PC-3 (cell line): ENCODE measurements around the gene MYH11.

ENCODE experiments used
- EZH2 ChIP-seq: fragments of 300-600 bp; sonication (generic); IDR thresholded peaks from one replicate; pipeline ENCODE4 v1.6.1; 2017; ENCODE audit warnings: antibody characterized with exemption, mild to moderate bottlenecking, low read length; ENCODE audit not compliant: unreplicated experiment
- TF ChIP-seq, protein P1 (sequence below): fragments of 300-600 bp; sonication (generic); conservative IDR thresholded peaks from 2 replicates; pipeline ENCODE4 v1.5.1; 2017; ENCODE audit warnings: antibody characterized with exemption, low read depth, mild to moderate bottlenecking, low read length

DNA sequence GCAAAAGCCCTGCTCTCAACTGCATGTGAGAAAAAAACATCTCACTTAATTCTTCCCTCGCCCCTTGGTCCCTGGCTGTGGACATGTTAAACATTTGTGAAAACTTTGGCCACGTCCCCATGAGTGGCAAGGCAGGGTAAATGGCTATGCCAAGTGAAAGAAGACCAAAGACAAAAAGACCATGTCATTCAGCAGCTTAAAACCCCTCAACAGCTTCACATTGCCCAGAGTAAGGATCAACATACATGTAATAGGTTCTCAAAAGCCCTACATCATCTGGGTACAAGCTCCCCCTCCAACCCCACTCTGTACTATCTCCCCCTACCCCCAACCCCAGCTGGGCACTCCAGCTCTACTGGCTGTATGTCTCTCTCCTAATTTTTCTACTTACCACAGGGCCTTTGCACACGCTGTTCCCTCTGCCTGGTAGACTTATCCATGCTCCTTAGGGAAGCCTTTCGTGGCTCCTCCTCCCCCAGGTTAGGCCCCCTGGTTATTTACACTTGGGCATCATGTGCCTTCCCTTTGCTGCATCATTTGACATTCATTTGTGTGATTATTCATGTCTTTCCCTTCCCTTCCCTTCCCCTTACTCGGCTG, 131.1 kb downstream of the MYH11 start:
- TF ChIP-seq, protein P1, sequence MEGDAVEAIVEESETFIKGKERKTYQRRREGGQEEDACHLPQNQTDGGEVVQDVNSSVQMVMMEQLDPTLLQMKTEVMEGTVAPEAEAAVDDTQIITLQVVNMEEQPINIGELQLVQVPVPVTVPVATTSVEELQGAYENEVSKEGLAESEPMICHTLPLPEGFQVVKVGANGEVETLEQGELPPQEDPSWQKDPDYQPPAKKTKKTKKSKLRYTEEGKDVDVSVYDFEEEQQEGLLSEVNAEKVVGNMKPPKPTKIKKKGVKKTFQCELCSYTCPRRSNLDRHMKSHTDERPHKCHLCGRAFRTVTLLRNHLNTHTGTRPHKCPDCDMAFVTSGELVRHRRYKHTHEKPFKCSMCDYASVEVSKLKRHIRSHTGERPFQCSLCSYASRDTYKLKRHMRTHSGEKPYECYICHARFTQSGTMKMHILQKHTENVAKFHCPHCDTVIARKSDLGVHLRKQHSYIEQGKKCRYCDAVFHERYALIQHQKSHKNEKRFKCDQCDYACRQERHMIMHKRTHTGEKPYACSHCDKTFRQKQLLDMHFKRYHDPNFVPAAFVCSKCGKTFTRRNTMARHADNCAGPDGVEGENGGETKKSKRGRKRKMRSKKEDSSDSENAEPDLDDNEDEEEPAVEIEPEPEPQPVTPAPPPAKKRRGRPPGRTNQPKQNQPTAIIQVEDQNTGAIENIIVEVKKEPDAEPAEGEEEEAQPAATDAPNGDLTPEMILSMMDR, result no peak
- no peak for TF ChIP-seq EZH2
